Cardiac muscle cell (in vitro differentiated cells and primary cell): ENCODE measurements around the gene SYNJ1. TPM values are rescaled to one million over a fixed set of nuclear protein-coding genes. Genes with fewer than 3 reads are reported as not detected.
"Not testable (repeated sequence)": the region's sequence is repeated elsewhere in the genome, so short reads cannot be mapped to it uniquely, and the experiment has no call there.

ENCODE experiments used
- DNase-seq, 2 donors: peaks; one replicate each; pipeline versions ENCODE4 v3.0.0 to v3.0.0-alpha.2; 2010 to 2017; ENCODE audit warnings: low read depth in 1 of 2, low spot score in 1 of 2
- H3K27ac ChIP-seq: fragments of 200-600 bp; sonication (generic); 2 replicates; pipeline ENCODE4 v1.5.1; 2016
- H3K27me3 ChIP-seq: fragments of 200-600 bp; sonication (generic); 2 replicates; pipeline ENCODE4 v1.6.0; 2016; ENCODE audit warnings: control low read depth
- H3K36me3 ChIP-seq: fragments of 200-600 bp; sonication (generic); 2 replicates; pipeline ENCODE4 v1.5.1; 2016; ENCODE audit warnings: control low read depth
- H3K4me1 ChIP-seq: fragments of 200-600 bp; sonication (generic); 2 replicates; pipeline ENCODE4 v1.8.1; 2017; ENCODE audit warnings: low read depth, mild to moderate bottlenecking, mixed run types
- H3K4me3 ChIP-seq: fragments of 200-600 bp; sonication (generic); 2 replicates; pipeline ENCODE4 v1.5.1; 2016; ENCODE audit warnings: mild to moderate bottlenecking
- H3K9me3 ChIP-seq: fragments of 200-600 bp; sonication (generic); 2 replicates; pipeline ENCODE4 v1.5.1; 2017; ENCODE audit warnings: low read depth, mild to moderate bottlenecking, control low read depth
- CTCF ChIP-seq: IDR thresholded peaks from 2 replicates; pipeline ENCODE4 v1.5.1; 2012; ENCODE audit warnings: low read depth, mild to moderate bottlenecking, low read length
- polyA plus RNA-seq: library from polyadenylated mRNA; unstranded; fragments of >200 nt; fragmentation: Nextera tagmentation; extraction: Ambion mirVana; gene quantifications from 2 replicates; pipeline ENCODE4 v1.2.1, GENCODE V29; 2016
- total RNA-seq: library from RNA; depleted of rRNA; stranded (reverse); fragments of >200 nt; gene quantifications from 2 replicates; pipeline ENCODE4 v1.2.3, GENCODE V29; 2016

Gene SYNJ1
- total and polyA plus RNA-seq, 2 experiments from 2014 or later: 5.9 to 10.0 TPM

GRCh38 chr21:32705901-32706300 is 21.9 kb downstream of the SYNJ1 start:
- DNase-seq: no peak
- H3K4me3 ChIP-seq: no peak overlapping the region
- peaks cover 24% of the 10 kb centered on the region for H3K4me1 ChIP-seq
- no peak for TF ChIP-seq CTCF
- H3K27ac ChIP-seq: no peak overlapping the region
- H3K9me3 ChIP-seq: no peaks in the 10 kb centered on the region
- H3K36me3 ChIP-seq: no peaks in the 10 kb centered on the region
- no peaks in the 10 kb centered on the region for H3K27me3 ChIP-seq

- Histone ChIP-seq H3K4me1 (peaks cover 17% of the 10 kb centered on the region), H3K9me3 (no peaks in the 10 kb centered on the region), H3K4me3 (no peak overlapping the region), H3K27me3 (no peaks in the 10 kb centered on the region), H3K27ac (no peak overlapping the region), H3K36me3 (no peaks in the 10 kb centered on the region)
- no peak for TF ChIP-seq CTCF
- peak in 1 of 2 donors; percentile 28 for DNase-seq
Measured at GRCh38 chr21:32705139-32705538, 22.7 kb downstream of the SYNJ1 start.

- Histone ChIP-seq H3K36me3 (no peaks in the 10 kb centered on the region), H3K27me3 (no peaks in the 10 kb centered on the region), H3K4me3 (no peak overlapping the region), H3K9me3 (no peaks in the 10 kb centered on the region), H3K4me1 (peaks cover 13% of the 10 kb centered on the region), H3K27ac (no peak overlapping the region)
- peak in 1 of 2 donors; percentile 63 for DNase-seq
- TF ChIP-seq CTCF: no peak
Measured at GRCh38 chr21:32702702-32703101, 25.1 kb downstream of the SYNJ1 start.

- no peaks in the 10 kb centered on the region for H3K9me3 ChIP-seq
- peak; percentile 3 to 18 for DNase-seq
- H3K27ac ChIP-seq: no peak overlapping the region
- no peak for TF ChIP-seq CTCF
- H3K27me3 ChIP-seq: no peaks in the 10 kb centered on the region
- H3K4me3 ChIP-seq: no peak overlapping the region
- H3K4me1 ChIP-seq: peaks cover 18% of the 10 kb centered on the region
- H3K36me3 ChIP-seq: no peaks in the 10 kb centered on the region
Measured at GRCh38 chr21:32698971-32699693, 28.7 kb downstream of the SYNJ1 start.

GRCh38 chr21:32698286-32698685 is 29.5 kb downstream of the SYNJ1 start:
- Histone ChIP-seq H3K27me3 (no peaks in the 10 kb centered on the region), H3K9me3 (no peaks in the 10 kb centered on the region), H3K36me3 (no peaks in the 10 kb centered on the region), H3K4me1 (peaks cover 18% of the 10 kb centered on the region), H3K4me3 (no peak overlapping the region), H3K27ac (no peak overlapping the region)
- TF ChIP-seq CTCF: no peak
- no peak for DNase-seq

- not testable (repeated sequence) for DNase-seq, H3K4me1 ChIP-seq, H3K9me3 ChIP-seq, H3K27me3 ChIP-seq, H3K27ac ChIP-seq, H3K36me3 ChIP-seq, H3K4me3 ChIP-seq
Measured at GRCh38 chr21:32695482-32695881, 32.3 kb downstream of the SYNJ1 start.
